ENCODE results near the gene OR2L5.

OR2L5 gene

GRCh38 chr1:248054671-248055070, 41.2 kb downstream of the OR2L5 start:
- DNase-seq (ENCODE audit: low read depth in 2 of 2) = no peak
- no peak for TF ChIP-seq CTCF (IDR thresholded peaks at IDR 0.05; ENCODE audit: low read depth, low read length)
- H3K4me3 ChIP-seq (replicated peaks in 1 of 2; ENCODE audit: low read depth in 2 of 2, low read length in 2 of 2) = no peak overlapping the region

GRCh38 chr1:248055261-248055660, 41.8 kb downstream of the OR2L5 start:
- no peak for DNase-seq (ENCODE audit: low read depth in 2 of 2)
- no peak overlapping the region for H3K4me3 ChIP-seq (replicated peaks in 1 of 2; ENCODE audit: low read depth in 2 of 2, low read length in 2 of 2)
- no peak for TF ChIP-seq CTCF (IDR thresholded peaks at IDR 0.05; ENCODE audit: low read depth, low read length)

GRCh38 chr1:248065071-248065470, 51.6 kb downstream of the OR2L5 start:
- no peak overlapping the region for H3K4me3 ChIP-seq (replicated peaks in 1 of 2; ENCODE audit: low read depth in 2 of 2, low read length in 2 of 2)
- no peak for DNase-seq (ENCODE audit: low read depth in 2 of 2)
- TF ChIP-seq CTCF (IDR thresholded peaks at IDR 0.05; ENCODE audit: low read depth, low read length) = no peak

- no peak overlapping the region for H3K4me3 ChIP-seq (replicated peaks in 1 of 2; ENCODE audit: low read depth in 2 of 2, low read length in 2 of 2)
- TF ChIP-seq CTCF (IDR thresholded peaks at IDR 0.05; ENCODE audit: low read depth, low read length) = no peak
- no peak for DNase-seq (ENCODE audit: low read depth in 2 of 2)
Observed at GRCh38 chr1:248065604-248066003, 52.1 kb downstream of the OR2L5 start.

Data from cardiac fibroblast (primary cell).